ENCODE results near the gene GMFB. TPM values are rescaled to one million over a fixed set of nuclear protein-coding genes. Genes with fewer than 3 reads are reported as not detected.

Gene GMFB
- total and polyA plus RNA-seq, 7 experiments from 2014 or later = 10.6 to 39.9 (median 34.1) TPM

- Histone ChIP-seq H3K4me1 (ENCODE audit: control insufficient read depth in 2 of 2, insufficient read depth in 2 of 2, low read length in 2 of 2) (no peaks in the 10 kb centered on the region), H3K4me3 (ENCODE audit: low read length) (no peak overlapping the region), H3K27me3 (ENCODE audit: control insufficient read depth in 2 of 2, insufficient read depth in 2 of 2, low read length in 2 of 2) (no peaks in the 10 kb centered on the region), H3K27ac (ENCODE audit: low read depth, low read length) (no peak overlapping the region), H3K9me3 (ENCODE audit: control insufficient read depth in 2 of 3, low read length in 3 of 3) (no peaks in the 10 kb centered on the region), H3K36me3 (ENCODE audit: control insufficient read depth in 2 of 3, insufficient read depth in 3 of 3, low read length in 3 of 3) (no peaks in the 10 kb centered on the region)
- DNase-seq (no peak), ATAC-seq (no peak)
- Mint-ChIP-seq H3K4me3 (no peak overlapping the region), H3K27me3 (peaks cover 0 to 12% (median 0%) of the 10 kb centered on the region in 5 donors), H3K4me1 (peaks cover 0 to 5% (median 0%) of the 10 kb centered on the region in 7 donors), H3K36me3 (peaks cover 0 to 1% (median 0%) of the 10 kb centered on the region in 5 donors), H3K9me3 (peaks cover 0 to 1% (median 0%) of the 10 kb centered on the region in 11 donors), H3K27ac (no peak overlapping the region)
- ChIA-PET CTCF (no interaction called here), POLR2A (no interaction called here)
- intact Hi-C loops (cut with micrococcal nuclease) = no loop called here
These were observed 35.5 kb downstream of the GMFB start for GRCh38 chr14:54453252-54453651.

GRCh38 chr14:54451961-54452360, 36.8 kb downstream of the GMFB start:
- H3K9me3 Mint-ChIP-seq = no peaks in the 10 kb centered on the region
- H3K4me3 ChIP-seq (ENCODE audit: low read length) = no peak overlapping the region
- H3K27me3 Mint-ChIP-seq = peaks cover 0 to 12% (median 0%) of the 10 kb centered on the region in 5 donors
- ChIA-PET CTCF (no interaction called here), POLR2A (no interaction called here)
- ATAC-seq = no peak
- peaks cover 0 to 3% (median 0%) of the 10 kb centered on the region in 5 donors for H3K36me3 Mint-ChIP-seq
- intact Hi-C loops (cut with micrococcal nuclease) = no loop called here
- no peak overlapping the region for H3K27ac Mint-ChIP-seq
- peaks cover 0 to 5% (median 0%) of the 10 kb centered on the region in 7 donors for H3K4me1 Mint-ChIP-seq
- no peak overlapping the region for H3K4me3 Mint-ChIP-seq
- no peaks in the 10 kb centered on the region for H3K9me3 ChIP-seq (ENCODE audit: control insufficient read depth in 2 of 3, low read length in 3 of 3)
- DNase-seq = no peak
- H3K4me1 ChIP-seq (ENCODE audit: control insufficient read depth in 2 of 2, insufficient read depth in 2 of 2, low read length in 2 of 2) = no peaks in the 10 kb centered on the region
- no peak overlapping the region for H3K27ac ChIP-seq (ENCODE audit: low read depth, low read length)
- H3K27me3 ChIP-seq (ENCODE audit: control insufficient read depth in 2 of 2, insufficient read depth in 2 of 2, low read length in 2 of 2) = no peaks in the 10 kb centered on the region
- no peaks in the 10 kb centered on the region for H3K36me3 ChIP-seq (ENCODE audit: control insufficient read depth in 2 of 3, insufficient read depth in 3 of 3, low read length in 3 of 3)

GRCh38 chr14:54451121-54451601, 37.6 kb downstream of the GMFB start:
- ChIA-PET POLR2A (no interaction called here), CTCF (no interaction called here)
- Mint-ChIP-seq H3K27ac (no peak overlapping the region), H3K4me1 (peaks cover 0 to 5% (median 0%) of the 10 kb centered on the region in 7 donors), H3K36me3 (peaks cover 0 to 3% (median 0%) of the 10 kb centered on the region in 5 donors), H3K27me3 (peaks cover 0 to 12% (median 3%) of the 10 kb centered on the region in 5 donors), H3K9me3 (no peaks in the 10 kb centered on the region), H3K4me3 (no peak overlapping the region)
- H3K36me3 ChIP-seq (ENCODE audit: control insufficient read depth in 2 of 3, insufficient read depth in 3 of 3, low read length in 3 of 3) = no peaks in the 10 kb centered on the region
- ATAC-seq (no peak), DNase-seq (no peak)
- H3K27ac ChIP-seq (ENCODE audit: low read depth, low read length) = no peak overlapping the region
- H3K4me3 ChIP-seq (ENCODE audit: low read length) = no peak overlapping the region
- intact Hi-C loops (cut with micrococcal nuclease) = no loop called here
- no peaks in the 10 kb centered on the region for H3K27me3 ChIP-seq (ENCODE audit: control insufficient read depth in 2 of 2, insufficient read depth in 2 of 2, low read length in 2 of 2)
- no peaks in the 10 kb centered on the region for H3K9me3 ChIP-seq (ENCODE audit: control insufficient read depth in 2 of 3, low read length in 3 of 3)
- no peaks in the 10 kb centered on the region for H3K4me1 ChIP-seq (ENCODE audit: control insufficient read depth in 2 of 2, insufficient read depth in 2 of 2, low read length in 2 of 2)

GRCh38 chr14:54450535-54450934, 38.2 kb downstream of the GMFB start:
- ChIA-PET POLR2A (no interaction called here), CTCF (interaction anchor here (1.0 kb wide), 1 partner anchor 37 kb away, joined by 4 read pairs; no protein-coding TSS in a partner anchor)
- Histone ChIP-seq H3K4me1 (ENCODE audit: control insufficient read depth in 2 of 2, insufficient read depth in 2 of 2, low read length in 2 of 2) (no peaks in the 10 kb centered on the region), H3K27ac (ENCODE audit: low read depth, low read length) (no peak overlapping the region), H3K9me3 (ENCODE audit: control insufficient read depth in 2 of 3, low read length in 3 of 3) (no peaks in the 10 kb centered on the region), H3K36me3 (ENCODE audit: control insufficient read depth in 2 of 3, insufficient read depth in 3 of 3, low read length in 3 of 3) (no peaks in the 10 kb centered on the region), H3K4me3 (ENCODE audit: low read length) (no peak overlapping the region), H3K27me3 (ENCODE audit: control insufficient read depth in 2 of 2, insufficient read depth in 2 of 2, low read length in 2 of 2) (no peaks in the 10 kb centered on the region)
- no peak overlapping the region for H3K27ac Mint-ChIP-seq
- DNase-seq (no peak), ATAC-seq (peak; percentile 80)
- H3K4me3 Mint-ChIP-seq = no peak overlapping the region
- H3K27me3 Mint-ChIP-seq = peaks cover 0 to 12% (median 4%) of the 10 kb centered on the region in 5 donors
- H3K36me3 Mint-ChIP-seq = peaks cover 0 to 3% (median 0%) of the 10 kb centered on the region in 5 donors
- intact Hi-C loops (cut with micrococcal nuclease) = no loop called here
- H3K9me3 Mint-ChIP-seq = no peaks in the 10 kb centered on the region
- H3K4me1 Mint-ChIP-seq = peaks cover 0 to 5% (median 0%) of the 10 kb centered on the region in 7 donors

- H3K9me3 Mint-ChIP-seq = peaks cover 0 to 4% (median 0%) of the 10 kb centered on the region in 11 donors
- H3K36me3 Mint-ChIP-seq = peaks cover 0 to 3% (median 0%) of the 10 kb centered on the region in 5 donors
- no peaks in the 10 kb centered on the region for H3K36me3 ChIP-seq (ENCODE audit: control insufficient read depth in 2 of 3, insufficient read depth in 3 of 3, low read length in 3 of 3)
- H3K9me3 ChIP-seq (ENCODE audit: control insufficient read depth in 2 of 3, low read length in 3 of 3) = no peaks in the 10 kb centered on the region
- no peak overlapping the region for H3K4me3 Mint-ChIP-seq
- H3K27ac ChIP-seq (ENCODE audit: low read depth, low read length) = no peak overlapping the region
- peaks cover 0 to 12% (median 4%) of the 10 kb centered on the region in 5 donors for H3K27me3 Mint-ChIP-seq
- ChIA-PET CTCF (no interaction called here), POLR2A (interaction anchor here (0.6 kb wide), 1 partner anchor 885 kb away, joined by 4 read pairs; no protein-coding TSS in a partner anchor)
- no peaks in the 10 kb centered on the region for H3K4me1 ChIP-seq (ENCODE audit: control insufficient read depth in 2 of 2, insufficient read depth in 2 of 2, low read length in 2 of 2)
- intact Hi-C loops (cut with micrococcal nuclease) = no loop called here
- no peak for DNase-seq
- peak; percentile 79 for ATAC-seq
- peaks cover 0 to 5% (median under 1%) of the 10 kb centered on the region in 7 donors for H3K4me1 Mint-ChIP-seq
- H3K27me3 ChIP-seq (ENCODE audit: control insufficient read depth in 2 of 2, insufficient read depth in 2 of 2, low read length in 2 of 2) = no peaks in the 10 kb centered on the region
- no peak overlapping the region for H3K4me3 ChIP-seq (ENCODE audit: low read length)
- H3K27ac Mint-ChIP-seq = no peak overlapping the region
These were observed 41.5 kb downstream of the GMFB start for GRCh38 chr14:54447231-54447692.

- intact Hi-C loops (cut with micrococcal nuclease) = no loop called here
These were observed 42.6 kb downstream of the GMFB start for GRCh38 chr14:54446161-54446693.

More at GRCh38 chr14:54446161-54446693, 42.6 kb downstream of the GMFB start:
- Histone ChIP-seq H3K4me1 (ENCODE audit: control insufficient read depth in 2 of 2, insufficient read depth in 2 of 2, low read length in 2 of 2) (peaks cover 0 to 7% of the 10 kb centered on the region in 2 donors), H3K36me3 (ENCODE audit: control insufficient read depth in 2 of 3, insufficient read depth in 3 of 3, low read length in 3 of 3) (no peaks in the 10 kb centered on the region), H3K27me3 (ENCODE audit: control insufficient read depth in 2 of 2, insufficient read depth in 2 of 2, low read length in 2 of 2) (no peaks in the 10 kb centered on the region), H3K4me3 (ENCODE audit: low read length) (no peak overlapping the region), H3K27ac (ENCODE audit: low read depth, low read length) (no peak overlapping the region), H3K9me3 (ENCODE audit: control insufficient read depth in 2 of 3, low read length in 3 of 3) (no peaks in the 10 kb centered on the region)
- Mint-ChIP-seq H3K9me3 (peaks cover 0 to 6% (median 0%) of the 10 kb centered on the region in 11 donors), H3K4me3 (no peak overlapping the region), H3K4me1 (peaks cover 4 to 11% (median 10%) of the 10 kb centered on the region in 7 donors), H3K27ac (no peak overlapping the region), H3K36me3 (peaks cover 0 to 3% (median 0%) of the 10 kb centered on the region in 5 donors), H3K27me3 (peaks cover 0 to 12% (median 4%) of the 10 kb centered on the region in 5 donors)
- ChIA-PET POLR2A (interaction anchor here (0.8 kb wide), 1 partner anchor 458 kb away, joined by 3 read pairs; no protein-coding TSS in a partner anchor), CTCF (no interaction called here)
- DNase-seq = no peak
- ATAC-seq = no peak

Data from naive thymus-derived CD4-positive, alpha-beta T cell (primary cell).